Anterior cingulate cortex (tissue), 58 donors: Measurements from ENCODE around the gene PKD1.
A peak's percentile ranks its signal among the peaks of the same experiment; 100 is the strongest.

Experiments used
- DNase-seq, 58 donors: peaks; one replicate each; lab custom pipeline; 2025; lab: John Stamatoyannopoulos, UW

The PKD1 gene

GRCh38 chr16:2092866-2093265 is 42.8 kb downstream of the PKD1 start:
- DNase-seq, result no peak

DNA sequence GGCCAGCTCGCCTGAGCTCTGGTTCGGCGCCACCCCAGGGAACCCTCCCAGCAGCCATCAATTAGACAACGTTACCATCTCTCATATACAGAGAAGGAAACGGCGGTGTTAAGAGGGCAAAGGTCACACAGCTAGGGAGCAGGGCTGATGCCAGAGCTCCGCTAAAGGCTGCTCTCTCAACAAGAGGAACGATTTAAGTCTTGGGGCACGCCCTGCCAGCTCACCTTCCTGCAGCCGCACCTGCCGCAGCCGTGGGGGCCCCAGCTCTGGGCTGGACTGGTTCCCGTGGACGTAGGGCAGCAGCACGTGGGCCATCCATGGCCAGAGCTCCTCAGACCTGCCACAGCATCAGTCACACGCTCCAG is 43.5 kb downstream of the PKD1 start:
- DNase-seq, result no peak

DNA sequence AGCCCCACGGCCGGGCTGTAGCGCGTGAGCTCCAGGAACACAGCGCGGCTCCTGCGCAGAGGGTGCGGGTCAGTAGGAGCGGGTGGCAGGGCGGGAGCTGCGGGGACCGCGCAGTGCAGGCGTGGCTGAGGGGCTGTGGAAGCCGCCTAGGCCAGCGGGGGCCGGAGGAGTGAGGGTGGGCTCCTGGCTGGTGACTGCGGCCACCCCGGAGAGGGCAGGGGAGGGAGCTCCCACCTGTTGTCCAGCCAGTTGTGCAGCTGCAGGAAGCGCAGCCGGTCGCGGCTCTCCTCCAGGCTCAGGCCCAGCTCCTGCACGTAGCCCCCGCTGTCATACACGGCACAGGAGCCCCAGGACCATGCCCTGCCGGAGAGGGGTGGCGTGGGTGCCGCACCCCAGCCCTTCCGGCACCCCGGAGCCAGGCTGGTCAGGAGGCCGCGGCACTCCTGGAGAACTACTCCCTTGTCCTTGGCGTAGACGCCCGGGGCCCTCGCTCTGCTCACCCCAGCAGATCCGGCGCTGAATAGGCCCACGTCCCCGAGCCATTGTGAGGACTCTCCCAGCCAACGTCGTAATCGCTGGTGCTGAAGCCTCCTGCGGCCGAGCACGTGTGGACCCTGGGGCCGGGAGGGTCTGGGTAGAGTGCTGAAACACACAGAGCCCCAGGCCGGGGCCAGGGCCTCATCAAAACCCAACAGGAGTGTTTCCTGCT is 44.0 kb downstream of the PKD1 start:
- DNase-seq, result no peak

GRCh38 chr16:2090777-2091546 is 44.7 kb downstream of the PKD1 start:
- DNase-seq, result peak in 5 of 58 donors; percentile 7 to 48 (median 24)

DNA sequence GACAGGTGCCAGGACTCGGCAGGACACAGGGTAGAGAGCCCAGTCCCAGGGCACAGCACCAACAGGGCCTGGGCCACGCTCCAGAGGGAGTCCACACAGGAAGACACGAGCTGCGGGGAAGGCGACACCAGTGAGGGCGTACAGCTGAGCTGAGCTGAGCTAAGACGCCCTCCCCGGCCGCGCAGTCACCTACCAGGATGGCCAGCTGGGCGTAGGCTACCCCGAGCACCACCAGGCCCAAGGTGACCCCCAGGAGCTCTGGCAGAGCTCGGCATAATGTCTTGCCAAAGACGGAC is 45.3 kb downstream of the PKD1 start:
- peak in 8 of 58 donors; percentile 14 to 51 (median 28) for DNase-seq

DNA sequence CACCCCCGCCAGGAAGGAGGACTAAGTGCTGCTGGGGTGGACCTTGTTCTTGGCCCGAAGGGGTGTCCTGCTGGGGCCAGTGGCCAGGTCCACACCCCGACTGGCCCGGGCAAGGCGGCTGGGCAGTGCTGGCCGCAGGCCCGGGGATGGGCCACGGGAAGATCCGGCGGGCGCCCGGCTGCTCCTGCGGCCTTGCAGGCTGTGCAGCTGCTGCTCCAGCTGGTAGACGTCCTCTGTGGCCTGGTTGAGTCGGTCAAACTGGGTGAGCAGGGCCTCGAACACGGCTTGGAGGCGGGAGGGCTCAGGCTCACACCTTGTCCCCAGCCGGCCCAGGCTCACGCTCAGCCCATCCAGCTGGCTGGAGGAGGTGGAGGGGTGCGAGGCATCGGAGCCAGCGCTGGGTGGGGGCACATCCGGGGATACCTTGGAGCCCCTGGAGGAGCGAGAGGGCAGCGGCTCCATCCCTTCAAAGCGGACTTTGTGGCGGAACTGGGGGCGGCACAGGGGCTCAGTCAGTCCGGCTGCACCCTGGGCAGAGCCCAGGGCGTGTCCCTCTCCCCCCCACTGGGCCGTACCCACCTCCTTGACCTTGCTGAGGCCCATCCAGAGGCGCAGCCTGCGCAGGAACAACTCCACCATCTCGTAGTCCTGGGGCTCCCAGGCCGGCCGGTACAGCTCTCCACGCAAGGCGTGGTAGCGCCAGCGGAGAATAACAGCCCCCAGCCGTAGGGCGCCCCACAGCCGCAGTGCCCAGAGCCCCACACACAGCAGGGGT is 45.8 kb downstream of the PKD1 start:
- peak in 3 of 58 donors; percentile 23 to 29 (median 23) for DNase-seq

- DNase-seq, result no peak
These were observed 46.8 kb downstream of the PKD1 start for GRCh38 chr16:2088759-2089358.

- peak in 1 of 58 donors; percentile 14 for DNase-seq
These were observed 47.7 kb downstream of the PKD1 start for GRCh38 chr16:2087748-2088631.

DNA sequence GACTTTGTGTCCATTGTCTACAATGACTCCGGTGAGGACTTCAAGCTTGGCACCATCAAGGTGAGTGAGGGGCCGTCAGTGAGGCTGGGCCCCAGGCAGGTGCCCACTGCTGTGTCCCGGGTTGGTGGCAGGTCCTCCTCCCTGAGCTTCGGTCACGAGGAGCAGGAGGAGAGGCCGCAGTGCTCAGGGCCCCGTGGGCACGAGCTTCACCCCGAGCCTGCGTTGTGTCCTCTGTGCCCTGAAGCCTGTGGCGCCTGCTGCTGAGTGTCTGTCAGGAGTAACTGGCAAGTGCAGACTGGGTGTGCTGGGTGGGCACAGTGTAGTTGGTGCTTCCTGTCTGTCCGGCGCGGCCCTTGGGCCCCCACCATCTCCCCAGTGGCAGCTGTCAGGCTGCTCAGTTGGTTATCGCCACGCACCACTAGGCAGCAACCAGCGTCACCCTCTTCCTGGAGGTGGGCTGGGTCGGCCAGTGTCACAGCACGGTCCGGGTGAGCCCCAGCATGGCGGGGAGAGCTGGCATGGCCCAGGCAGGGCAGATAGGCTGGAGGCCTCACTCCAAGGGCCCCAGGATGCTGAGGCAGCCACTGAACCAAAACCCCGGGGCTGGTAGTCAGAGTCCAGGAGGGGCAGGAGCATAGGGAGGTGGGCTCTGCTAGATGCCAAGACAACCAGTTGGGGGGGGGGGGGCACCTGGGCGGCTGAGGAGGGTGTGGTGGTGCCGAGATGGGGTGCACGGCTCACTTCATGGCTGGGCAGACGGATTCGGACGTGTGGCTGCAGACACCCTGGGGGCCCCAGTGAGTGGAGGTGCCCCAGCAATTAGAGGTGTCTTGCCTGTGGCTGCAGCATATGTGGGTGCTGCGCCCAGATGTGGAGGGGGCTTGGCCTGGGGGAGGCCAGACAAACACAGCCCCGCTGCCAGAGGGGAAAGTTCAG is 48.6 kb downstream of the PKD1 start:
- DNase-seq, result no peak

- no peak for DNase-seq
These were observed 49.5 kb downstream of the PKD1 start for GRCh38 chr16:2086106-2086742.

DNA sequence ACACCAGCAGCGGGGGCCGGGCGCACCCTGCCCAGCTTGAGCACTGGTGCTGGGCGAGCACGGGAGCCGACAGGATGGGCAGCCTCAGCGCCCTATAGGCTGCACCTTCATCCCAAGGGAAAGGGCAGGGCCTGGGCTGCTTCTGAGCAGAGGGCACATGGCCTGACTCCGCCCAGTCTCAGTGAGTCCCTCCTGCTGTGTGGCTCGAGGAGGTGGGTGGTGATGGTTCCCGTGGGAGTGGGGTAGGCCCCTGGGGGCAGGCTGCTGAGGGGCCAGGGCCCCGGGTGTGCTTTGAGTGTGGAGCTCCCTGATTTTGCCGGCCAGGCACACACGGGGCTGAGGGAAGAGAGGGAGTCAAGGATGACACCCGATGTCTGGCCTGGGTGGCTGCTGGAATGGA is 50.0 kb downstream of the PKD1 start:
- no peak for DNase-seq

DNA sequence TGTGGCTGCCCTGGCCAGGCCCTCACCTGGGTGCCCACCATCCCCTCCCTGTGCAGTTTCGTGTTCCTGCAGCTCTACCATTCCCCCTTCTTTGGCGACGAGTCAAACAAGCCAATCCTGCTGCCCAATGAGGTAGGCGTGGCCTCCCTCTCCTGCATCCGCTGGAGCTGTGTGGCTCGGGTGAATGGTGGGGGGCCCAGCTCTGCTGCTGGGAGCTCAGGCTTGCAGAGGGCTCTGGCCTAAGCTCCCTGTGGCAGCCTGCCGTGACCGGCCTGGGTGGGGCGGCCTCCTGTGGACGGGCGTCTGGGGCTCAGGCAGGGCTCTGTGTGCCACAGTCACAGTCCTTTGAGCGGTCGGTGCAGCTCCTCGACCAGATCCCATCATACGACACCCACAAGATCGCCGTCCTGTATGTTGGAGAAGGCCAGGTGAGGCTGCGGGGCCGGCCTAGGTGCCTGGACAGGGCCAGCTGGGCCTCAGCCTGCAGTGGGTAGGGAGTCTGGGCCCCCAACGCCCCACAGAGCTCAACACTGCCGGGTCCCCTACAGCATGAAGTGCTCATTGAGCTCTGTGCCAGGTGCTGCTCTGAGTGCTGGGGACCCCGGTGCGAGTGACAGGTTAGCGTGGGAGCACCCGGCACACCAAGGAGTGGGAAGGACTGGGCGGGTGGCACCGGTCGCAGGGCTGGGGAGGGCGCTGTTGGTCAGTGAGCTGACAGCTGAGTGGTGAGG is 50.6 kb downstream of the PKD1 start:
- no peak for DNase-seq

GRCh38 chr16:2083876-2084780 is 51.6 kb downstream of the PKD1 start:
- no peak for DNase-seq

DNA sequence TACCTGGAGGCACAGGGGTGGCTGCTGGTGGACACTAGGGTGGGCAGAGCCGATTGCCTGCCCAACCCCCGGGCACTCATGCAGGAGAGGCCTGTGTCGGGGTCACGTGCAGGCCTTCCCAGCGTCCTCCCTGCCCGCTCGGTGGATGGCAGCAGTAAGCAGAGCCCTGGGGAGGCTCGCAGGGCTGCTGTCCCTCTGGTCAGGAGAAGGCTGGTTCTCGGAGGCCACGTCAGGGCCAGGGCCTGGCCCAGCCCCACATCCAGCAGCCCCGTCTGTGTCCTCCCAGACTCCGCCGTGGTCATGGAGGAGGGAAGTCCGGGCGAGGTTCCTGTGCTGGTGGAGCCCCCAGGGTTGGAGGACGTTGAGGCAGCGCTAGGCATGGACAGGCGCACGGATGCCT is 52.3 kb downstream of the PKD1 start:
- no peak for DNase-seq

DNA sequence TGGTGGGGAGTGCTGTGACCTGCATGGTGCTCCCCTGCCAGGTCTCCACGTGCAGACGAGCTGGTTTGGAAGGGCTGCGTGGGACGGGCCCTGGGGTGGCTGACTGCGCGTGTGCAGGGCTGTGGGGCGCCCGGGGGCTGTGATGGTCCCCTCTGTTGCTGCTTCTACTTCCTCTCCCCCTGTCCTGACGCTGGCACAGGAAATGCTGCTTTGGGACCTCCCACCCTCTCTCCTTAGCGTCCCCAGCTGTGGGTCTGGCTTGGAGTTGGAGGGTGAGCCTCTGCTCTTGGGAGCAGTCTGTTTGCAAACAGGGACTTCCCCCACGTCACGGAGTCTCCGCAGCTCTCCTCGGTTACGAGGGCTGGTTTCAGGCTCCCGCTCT is 52.7 kb downstream of the PKD1 start:
- DNase-seq, result no peak

GRCh38 chr16:2082171-2082982 is 53.3 kb downstream of the PKD1 start:
- DNase-seq, result no peak
